Measurements from ENCODE around the gene OTC. TPM values are rescaled to one million over a fixed set of nuclear protein-coding genes. Genes with fewer than 3 reads are reported as not detected.

Gene OTC
- total and polyA plus RNA-seq, 2 donors (not counting 1 experiment from before 2014, with no cell fraction given), result not detected

DNA sequence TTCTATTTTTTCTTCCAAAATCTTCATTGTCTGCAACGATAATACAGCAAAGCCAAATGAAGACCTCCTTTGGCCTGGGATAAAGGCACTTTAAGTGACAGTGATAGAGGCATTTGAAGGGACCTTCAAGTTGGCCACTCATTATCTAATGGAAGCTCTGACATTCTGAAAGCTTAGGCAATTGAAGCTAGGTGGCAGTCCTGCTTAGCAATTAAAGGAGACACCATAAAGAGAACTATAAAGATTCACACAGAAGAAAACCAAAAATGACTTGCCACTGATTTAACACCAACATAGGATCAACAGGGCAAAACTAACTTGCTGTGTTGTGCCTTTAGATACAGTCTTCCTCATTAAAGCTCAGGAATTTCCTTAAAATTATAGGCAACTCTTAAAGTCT is 105.7 kb downstream of the OTC start:
- ChIA-PET POLR2A (no interaction called here), CTCF (no interaction called here)
- H3K4me3 Mint-ChIP-seq, result no peak overlapping the region
- TF ChIP-seq EZH2 (IDR thresholded peaks at IDR 0.05; ENCODE audit: borderline replicate concordance, insufficient read depth, low read depth, low read length, poor library complexity, severe bottlenecking), result no peak
- TF ChIP-seq, protein P1, sequence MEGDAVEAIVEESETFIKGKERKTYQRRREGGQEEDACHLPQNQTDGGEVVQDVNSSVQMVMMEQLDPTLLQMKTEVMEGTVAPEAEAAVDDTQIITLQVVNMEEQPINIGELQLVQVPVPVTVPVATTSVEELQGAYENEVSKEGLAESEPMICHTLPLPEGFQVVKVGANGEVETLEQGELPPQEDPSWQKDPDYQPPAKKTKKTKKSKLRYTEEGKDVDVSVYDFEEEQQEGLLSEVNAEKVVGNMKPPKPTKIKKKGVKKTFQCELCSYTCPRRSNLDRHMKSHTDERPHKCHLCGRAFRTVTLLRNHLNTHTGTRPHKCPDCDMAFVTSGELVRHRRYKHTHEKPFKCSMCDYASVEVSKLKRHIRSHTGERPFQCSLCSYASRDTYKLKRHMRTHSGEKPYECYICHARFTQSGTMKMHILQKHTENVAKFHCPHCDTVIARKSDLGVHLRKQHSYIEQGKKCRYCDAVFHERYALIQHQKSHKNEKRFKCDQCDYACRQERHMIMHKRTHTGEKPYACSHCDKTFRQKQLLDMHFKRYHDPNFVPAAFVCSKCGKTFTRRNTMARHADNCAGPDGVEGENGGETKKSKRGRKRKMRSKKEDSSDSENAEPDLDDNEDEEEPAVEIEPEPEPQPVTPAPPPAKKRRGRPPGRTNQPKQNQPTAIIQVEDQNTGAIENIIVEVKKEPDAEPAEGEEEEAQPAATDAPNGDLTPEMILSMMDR (IDR thresholded peaks at IDR 0.05), result no peak
- no peaks in the 10 kb centered on the region for H3K4me1 ChIP-seq (ENCODE audit: control insufficient read depth in 2 of 2, insufficient read depth in 2 of 2, low read length in 2 of 2)
- H3K9me3 Mint-ChIP-seq (ENCODE audit: insufficient read depth), result no peaks in the 10 kb centered on the region
- no peaks in the 10 kb centered on the region for H3K79me2 ChIP-seq (ENCODE audit: control insufficient read depth, insufficient read depth, low read length)
- H4K20me1 ChIP-seq (ENCODE audit: control insufficient read depth, insufficient read depth, low read length, poor library complexity, severe bottlenecking), result no peaks in the 10 kb centered on the region
- no peaks in the 10 kb centered on the region for H3K27me3 Mint-ChIP-seq
- WGBS (ENCODE audit: insufficient coverage), result no CpG with 5 or more reads among the region's 1 CpG
- H3K4me2 ChIP-seq (replicated peaks; ENCODE audit: low read depth, low read length, poor library complexity, severe bottlenecking), result no peak overlapping the region
- H3K4me1 Mint-ChIP-seq, result no peaks in the 10 kb centered on the region
- H3K27ac ChIP-seq (ENCODE audit: low read length in 2 of 2), result no peak overlapping the region
- no peak for ATAC-seq (ENCODE audit: low read depth)
- H3K36me3 ChIP-seq (replicated peaks in 1 of 2; ENCODE audit: control extremely low read depth in 1 of 2, control insufficient read depth in 1 of 2, extremely low read depth in 1 of 2, insufficient read depth in 2 of 2, low read length in 1 of 2), result no peaks in the 10 kb centered on the region
- no peak overlapping the region for H3K9ac ChIP-seq (ENCODE audit: low read length)
- intact Hi-C loops (cut with micrococcal nuclease), result no loop called here
- H3K27ac Mint-ChIP-seq, result no peak overlapping the region
- no peak for DNase-seq
- no peaks in the 10 kb centered on the region for H3K9me3 ChIP-seq (ENCODE audit: control extremely low read depth in 1 of 3, control insufficient read depth in 2 of 3, insufficient read depth in 1 of 3, low read length in 2 of 3)
- H3K4me3 ChIP-seq (ENCODE audit: control extremely low read depth in 1 of 5, extremely low read depth in 1 of 5, insufficient read depth in 1 of 5, low read depth in 2 of 5, low read length in 4 of 5), result no peak overlapping the region
- no peak overlapping the region for H2AFZ ChIP-seq (ENCODE audit: insufficient read depth, low read depth, low read length, poor library complexity, severe bottlenecking)
- no peaks in the 10 kb centered on the region for H3K27me3 ChIP-seq (replicated peaks in 1 of 4; ENCODE audit: control extremely low read depth in 1 of 4, control insufficient read depth in 3 of 4, insufficient read depth in 4 of 4, low read length in 3 of 4)

DNA sequence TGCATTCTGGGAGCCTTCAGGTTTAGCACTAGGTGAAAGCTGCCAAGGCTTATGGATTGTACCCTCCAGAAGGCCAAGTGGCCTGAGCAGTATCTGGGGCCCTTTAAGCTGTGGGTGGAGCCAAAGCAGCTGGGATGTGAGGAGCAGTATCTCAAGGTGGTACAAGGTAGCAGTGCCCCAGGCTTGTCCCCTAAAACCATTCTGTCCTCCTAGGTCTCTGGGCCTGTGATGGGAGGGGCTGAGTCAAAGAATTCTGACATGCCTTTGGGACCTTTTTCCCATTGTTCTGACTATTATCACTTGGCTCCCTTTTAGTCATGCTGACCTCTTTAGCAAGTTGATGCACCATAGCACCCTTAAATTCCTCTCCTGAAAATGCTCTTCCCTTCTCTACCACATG is 109.9 kb downstream of the OTC start:
- no peak for TF ChIP-seq EZH2 (IDR thresholded peaks at IDR 0.05; ENCODE audit: borderline replicate concordance, insufficient read depth, low read depth, low read length, poor library complexity, severe bottlenecking)
- TF ChIP-seq, protein P1 (IDR thresholded peaks at IDR 0.05), result no peak
- intact Hi-C loops (cut with micrococcal nuclease), result no loop called here
- Histone ChIP-seq H3K36me3 (replicated peaks in 1 of 2; ENCODE audit: control extremely low read depth in 1 of 2, control insufficient read depth in 1 of 2, extremely low read depth in 1 of 2, insufficient read depth in 2 of 2, low read length in 1 of 2) (no peaks in the 10 kb centered on the region), H3K9me3 (ENCODE audit: control extremely low read depth in 1 of 3, control insufficient read depth in 2 of 3, insufficient read depth in 1 of 3, low read length in 2 of 3) (no peaks in the 10 kb centered on the region), H3K4me1 (ENCODE audit: control insufficient read depth in 2 of 2, insufficient read depth in 2 of 2, low read length in 2 of 2) (no peaks in the 10 kb centered on the region), H3K27ac (ENCODE audit: low read length in 2 of 2) (no peak overlapping the region), H3K4me2 (replicated peaks; ENCODE audit: low read depth, low read length, poor library complexity, severe bottlenecking) (no peak overlapping the region), H3K27me3 (replicated peaks in 1 of 4; ENCODE audit: control extremely low read depth in 1 of 4, control insufficient read depth in 3 of 4, insufficient read depth in 4 of 4, low read length in 3 of 4) (no peaks in the 10 kb centered on the region), H3K9ac (ENCODE audit: low read length) (no peak overlapping the region), H4K20me1 (ENCODE audit: control insufficient read depth, insufficient read depth, low read length, poor library complexity, severe bottlenecking) (no peaks in the 10 kb centered on the region), H3K4me3 (ENCODE audit: control extremely low read depth in 1 of 5, extremely low read depth in 1 of 5, insufficient read depth in 1 of 5, low read depth in 2 of 5, low read length in 4 of 5) (no peak overlapping the region), H2AFZ (ENCODE audit: insufficient read depth, low read depth, low read length, poor library complexity, severe bottlenecking) (no peak overlapping the region), H3K79me2 (ENCODE audit: control insufficient read depth, insufficient read depth, low read length) (no peaks in the 10 kb centered on the region)
- H3K27me3 Mint-ChIP-seq, result peaks cover 3% of the 10 kb centered on the region
- POLR2A ChIA-PET, result no interaction called here
- ATAC-seq (ENCODE audit: low read depth) (no peak), DNase-seq (no peak)
- H3K9me3 Mint-ChIP-seq (ENCODE audit: insufficient read depth), result no peaks in the 10 kb centered on the region
- no peak overlapping the region for H3K27ac Mint-ChIP-seq
- CTCF ChIA-PET, result no interaction called here
- H3K4me3 Mint-ChIP-seq, result no peak overlapping the region
- no peaks in the 10 kb centered on the region for H3K4me1 Mint-ChIP-seq

Data from B cell (primary cell).